ENCODE data around the gene WSB2. TPM values are rescaled to one million over a fixed set of nuclear protein-coding genes. Genes with fewer than 3 reads are reported as not detected.

Gene WSB2
- polyA plus RNA-seq (2012; ENCODE audit: missing spikeins) = 40.3 TPM

DNA sequence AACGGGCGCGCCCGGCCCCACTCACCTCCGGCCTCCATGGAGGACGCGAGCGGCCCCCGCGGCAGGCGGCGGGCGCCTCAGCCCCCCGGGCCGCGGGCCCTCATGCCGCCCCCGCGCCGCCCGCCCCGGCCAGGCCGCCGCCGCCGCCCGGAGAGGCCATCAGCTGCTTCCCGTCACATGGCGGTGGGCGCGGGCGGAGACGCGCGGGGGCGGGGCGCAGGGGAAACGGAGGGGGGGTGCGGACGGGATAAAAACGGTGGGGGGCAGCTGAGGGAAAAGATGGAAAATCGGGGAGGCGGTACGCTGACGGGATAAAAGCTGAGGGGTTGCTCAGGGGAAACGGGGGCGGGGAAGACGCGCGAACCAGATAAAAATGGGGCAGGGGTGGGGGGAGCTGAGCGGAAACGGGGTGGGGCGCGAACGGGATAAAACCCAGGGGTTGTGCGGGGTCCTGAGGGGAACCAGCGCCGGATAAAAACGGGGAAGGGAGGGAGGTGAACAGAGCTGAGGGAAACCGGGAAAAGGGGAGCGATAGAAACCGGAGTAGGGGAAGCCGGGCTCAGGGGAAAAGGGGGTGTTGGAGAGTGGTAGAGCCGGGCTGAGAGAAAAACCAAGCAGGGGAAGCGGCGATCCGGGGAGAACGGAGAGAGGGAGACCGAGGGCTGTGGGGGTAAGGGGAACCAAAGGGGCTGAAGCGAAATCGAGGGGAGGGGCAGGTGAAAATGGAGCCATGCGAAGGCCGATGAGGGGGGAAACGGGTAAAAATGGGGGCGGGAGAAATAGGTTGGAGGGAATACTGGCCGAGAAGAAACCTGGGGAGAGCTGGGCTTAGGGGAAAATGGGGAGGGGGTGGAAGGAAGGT is at the start of gene WSB2:
Gene WSB2, minus strand, starts transcription at position 169 of the 862 bp plus-strand sequence. Its CDS starts 131 bp downstream, at position 38.
- DNase-seq (ENCODE audit: insufficient read length) = peak; percentile 59
- TF ChIP-seq TAF1 (IDR thresholded peaks at IDR 0.05; ENCODE audit: borderline replicate concordance, low read depth, low read length) (0 out of 2 replicates have a peak, but pooled peaks have one; percentile 22), POLR2A (IDR thresholded peaks at IDR 0.05; ENCODE audit: low read depth, low read length) (peak; percentile 52), POLR2AphosphoS5 (IDR thresholded peaks at IDR 0.05; ENCODE audit: low read depth, low read length) (peak; percentile 17; the same call in 1 of the 2 replicates)
- peak; percentile 62 for FAIRE-seq

DNA sequence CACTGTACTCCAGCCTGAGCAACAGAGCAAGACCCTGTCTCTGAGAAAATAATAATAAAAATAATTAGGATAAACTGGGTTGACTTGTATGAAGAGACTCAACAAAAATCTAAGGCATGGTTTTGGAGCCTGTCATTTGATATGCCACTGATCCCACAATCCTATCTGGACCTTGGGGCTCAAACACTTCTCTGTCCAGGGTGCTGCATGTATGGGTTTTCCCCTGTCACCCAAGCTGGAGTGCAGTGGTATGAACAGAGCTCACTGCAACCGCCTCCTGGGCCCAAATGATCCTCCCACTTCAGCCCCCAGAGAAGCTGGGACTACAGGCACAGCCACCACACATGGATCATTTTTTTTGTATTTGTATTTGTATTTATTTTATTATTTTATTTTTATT is 48.1 kb upstream of the WSB2 start:
- TF ChIP-seq TAF1 (IDR thresholded peaks at IDR 0.05; ENCODE audit: borderline replicate concordance, low read depth, low read length) (no peak), POLR2A (IDR thresholded peaks at IDR 0.05; ENCODE audit: low read depth, low read length) (no peak), POLR2AphosphoS5 (IDR thresholded peaks at IDR 0.05; ENCODE audit: low read depth, low read length) (no peak)
- FAIRE-seq (no peak), DNase-seq (ENCODE audit: insufficient read length) (no peak)

DNA sequence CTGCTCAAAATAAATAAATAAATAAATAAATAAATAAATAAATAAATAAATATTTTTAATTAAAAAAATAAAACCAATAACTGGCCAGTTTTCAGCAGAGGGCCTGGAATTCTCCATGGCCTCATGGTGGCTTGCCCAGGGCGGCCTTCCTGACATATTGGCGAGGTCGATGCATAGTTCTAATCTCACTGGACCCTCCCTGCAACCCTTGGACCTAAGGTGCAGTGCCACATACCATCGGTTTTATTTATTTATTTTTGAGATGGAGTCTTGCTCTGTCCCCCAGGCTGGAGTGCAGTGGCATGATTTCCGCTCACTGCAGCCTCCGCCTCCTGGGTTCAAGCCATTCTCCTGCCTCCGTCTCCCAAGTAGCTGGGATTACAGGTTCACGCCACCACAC is 46.7 kb upstream of the WSB2 start:
- FAIRE-seq (no peak), DNase-seq (ENCODE audit: insufficient read length) (no peak)
- TF ChIP-seq TAF1 (IDR thresholded peaks at IDR 0.05; ENCODE audit: borderline replicate concordance, low read depth, low read length) (no peak), POLR2A (IDR thresholded peaks at IDR 0.05; ENCODE audit: low read depth, low read length) (no peak), POLR2AphosphoS5 (IDR thresholded peaks at IDR 0.05; ENCODE audit: low read depth, low read length) (no peak)

DNA sequence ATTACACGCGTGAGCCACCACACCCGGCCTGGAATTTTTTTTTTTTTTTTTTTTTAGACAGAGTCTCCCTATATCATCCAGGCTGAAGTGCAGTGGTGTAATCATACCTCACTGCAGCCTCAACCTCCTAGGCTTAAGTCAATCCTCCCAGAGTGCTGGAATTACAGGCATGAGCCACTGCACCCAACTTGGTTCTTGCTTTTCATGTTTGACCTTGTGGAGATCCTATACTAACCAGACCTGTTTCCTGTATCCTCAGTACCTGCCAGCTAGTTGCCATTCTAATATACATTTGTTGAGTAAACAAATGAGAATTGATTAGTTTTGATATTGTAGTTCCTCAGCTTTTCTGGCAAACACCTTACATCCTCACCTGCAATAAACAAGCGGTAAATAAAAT is 46.0 kb upstream of the WSB2 start:
- TF ChIP-seq POLR2AphosphoS5 (IDR thresholded peaks at IDR 0.05; ENCODE audit: low read depth, low read length) (no peak), POLR2A (IDR thresholded peaks at IDR 0.05; ENCODE audit: low read depth, low read length) (no peak), TAF1 (IDR thresholded peaks at IDR 0.05; ENCODE audit: borderline replicate concordance, low read depth, low read length) (no peak)
- FAIRE-seq = no peak

DNA sequence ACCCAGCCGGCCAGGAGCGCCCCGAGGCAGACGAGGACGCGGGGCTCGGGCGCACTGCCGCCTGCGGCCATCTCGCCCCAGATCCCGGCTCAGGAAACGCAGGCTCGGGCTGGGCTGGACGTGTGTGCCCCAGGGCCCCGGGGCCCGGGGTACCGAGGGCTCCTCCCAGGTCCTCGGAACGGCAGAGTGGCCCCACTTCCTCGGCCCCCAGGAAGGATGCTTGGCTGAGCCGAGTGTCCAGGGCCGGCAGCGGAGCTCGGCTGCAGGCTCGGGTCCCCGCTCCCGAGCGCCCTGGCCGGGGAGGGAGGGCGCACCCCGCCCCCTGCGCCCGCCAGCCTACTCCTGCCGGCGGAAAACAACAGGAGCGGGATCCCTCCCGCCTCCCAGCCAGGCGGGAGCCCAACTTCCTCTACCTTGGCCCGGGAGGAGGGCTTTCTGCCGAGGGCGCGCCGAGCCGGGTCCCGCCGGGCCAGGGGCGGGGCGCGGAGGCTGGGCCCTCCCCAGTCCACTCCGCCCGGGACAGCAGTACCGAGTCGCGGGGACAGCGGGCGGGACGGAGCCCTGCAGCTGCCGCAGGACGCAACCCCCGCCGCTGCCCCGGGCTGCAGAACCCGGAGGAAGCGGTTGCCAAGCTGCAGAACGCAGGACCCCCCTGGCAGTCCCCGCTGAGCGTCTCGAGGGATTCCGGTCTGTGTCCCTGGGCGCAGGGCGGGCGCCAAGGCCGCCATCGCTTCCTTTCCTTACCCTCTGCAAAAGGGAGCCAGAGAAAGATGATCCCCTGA is 42.8 kb upstream of the WSB2 start, which contains the start of gene VSIG10:
Gene VSIG10, minus strand, starts transcription at position 411 of the 782 bp plus-strand sequence. Its CDS starts 340 bp downstream, at position 71.
- DNase-seq (ENCODE audit: insufficient read length) (peak; percentile 41), FAIRE-seq (no peak)
- TF ChIP-seq TAF1 (IDR thresholded peaks at IDR 0.05; ENCODE audit: borderline replicate concordance, low read depth, low read length) (no peak), POLR2AphosphoS5 (IDR thresholded peaks at IDR 0.05; ENCODE audit: low read depth, low read length) (no peak), POLR2A (IDR thresholded peaks at IDR 0.05; ENCODE audit: low read depth, low read length) (no peak)

More for the DNA sequence above, 46.0 kb upstream of the WSB2 start:
- no peak for DNase-seq (ENCODE audit: insufficient read length)

DNA sequence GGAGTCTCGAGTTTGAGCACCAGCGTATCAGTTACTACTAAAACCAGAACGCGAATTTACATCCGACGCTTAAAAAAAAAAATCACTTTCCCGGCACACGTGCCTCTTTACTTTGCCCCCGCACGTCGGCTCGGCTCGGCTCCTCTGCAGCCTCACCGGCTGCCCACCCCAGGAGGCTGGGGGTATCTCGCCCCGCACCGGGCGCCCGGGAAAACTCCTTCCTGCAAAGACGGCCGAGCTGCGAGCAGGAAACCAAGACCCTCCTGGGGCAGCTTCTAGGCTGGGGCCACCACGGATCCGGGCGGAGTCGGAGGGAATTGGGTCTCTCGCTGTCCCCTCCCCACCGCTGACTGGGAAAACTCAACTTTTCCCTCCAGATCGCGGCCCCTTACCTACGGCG is 42.2 kb upstream of the WSB2 start:
- DNase-seq (ENCODE audit: insufficient read length) = no peak
- TF ChIP-seq POLR2A (IDR thresholded peaks at IDR 0.05; ENCODE audit: low read depth, low read length) = no peak
- no peak for TF ChIP-seq POLR2AphosphoS5 (IDR thresholded peaks at IDR 0.05; ENCODE audit: low read depth, low read length)
- TF ChIP-seq TAF1 (IDR thresholded peaks at IDR 0.05; ENCODE audit: borderline replicate concordance, low read depth, low read length) = no peak
- FAIRE-seq = no peak

DNA sequence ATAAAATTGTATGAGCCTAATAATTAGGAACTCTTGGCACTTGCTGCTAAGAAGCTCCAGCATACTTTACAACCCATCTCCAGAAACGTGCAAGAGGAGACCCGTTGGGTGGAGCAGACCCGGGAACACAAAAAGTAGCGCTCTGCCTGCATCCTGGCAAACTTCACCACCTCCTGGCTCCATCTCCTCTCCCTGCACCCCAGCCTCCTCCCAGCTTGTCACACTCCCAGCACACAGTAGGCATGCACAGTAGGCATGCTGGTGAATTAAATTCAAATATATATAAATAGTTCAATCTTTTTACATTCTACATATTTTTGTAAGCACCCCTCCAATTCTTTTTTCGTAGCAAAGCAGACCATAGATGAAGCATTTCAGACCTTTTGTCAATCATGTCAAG is 41.6 kb upstream of the WSB2 start:
- FAIRE-seq (no peak), DNase-seq (ENCODE audit: insufficient read length) (no peak)
- TF ChIP-seq POLR2A (IDR thresholded peaks at IDR 0.05; ENCODE audit: low read depth, low read length) (no peak), TAF1 (IDR thresholded peaks at IDR 0.05; ENCODE audit: borderline replicate concordance, low read depth, low read length) (no peak), POLR2AphosphoS5 (IDR thresholded peaks at IDR 0.05; ENCODE audit: low read depth, low read length) (no peak)

DNA sequence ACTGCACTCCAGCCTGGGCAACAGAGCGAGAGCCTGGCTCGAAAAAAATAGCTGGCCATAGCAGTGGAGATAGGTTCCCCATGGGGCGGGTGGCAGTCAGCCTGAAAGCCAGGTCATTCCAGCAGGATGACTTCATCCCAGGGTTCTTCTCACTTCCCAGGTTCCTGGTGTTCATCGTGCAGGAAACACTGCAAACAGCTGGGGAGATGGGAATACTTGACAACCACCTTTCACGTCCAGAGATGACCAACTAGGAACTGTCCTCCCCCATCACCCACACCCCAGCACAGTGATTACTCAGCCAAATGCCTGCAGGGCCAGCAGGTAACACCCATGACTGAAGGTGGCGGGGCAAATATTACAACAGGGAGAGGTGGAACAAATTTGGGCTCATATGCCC is 41.1 kb upstream of the WSB2 start:
- TF ChIP-seq POLR2A (IDR thresholded peaks at IDR 0.05; ENCODE audit: low read depth, low read length) (no peak), POLR2AphosphoS5 (IDR thresholded peaks at IDR 0.05; ENCODE audit: low read depth, low read length) (no peak)
- DNase-seq (ENCODE audit: insufficient read length) (no peak), FAIRE-seq (no peak)

DNA sequence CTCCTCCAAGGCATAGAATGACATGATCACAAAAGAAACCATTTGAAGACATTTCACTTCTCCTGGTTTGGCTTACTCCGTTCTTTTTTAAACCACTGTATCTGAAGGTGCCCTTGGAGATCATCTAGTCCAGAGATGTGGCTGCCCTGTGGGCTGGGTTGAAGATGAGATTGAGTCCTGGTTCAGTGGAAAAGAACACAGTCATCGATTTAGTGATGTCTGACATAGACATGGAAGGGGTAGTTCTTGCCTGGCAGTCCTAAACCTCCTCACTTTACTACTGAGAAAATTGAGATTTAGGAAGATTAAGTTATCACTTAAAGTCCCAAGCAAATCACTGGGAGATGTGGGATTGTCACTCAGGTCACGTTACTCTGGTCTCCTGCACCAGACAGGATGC is 40.1 kb upstream of the WSB2 start:
- TF ChIP-seq POLR2A (IDR thresholded peaks at IDR 0.05; ENCODE audit: low read depth, low read length) (no peak), POLR2AphosphoS5 (IDR thresholded peaks at IDR 0.05; ENCODE audit: low read depth, low read length) (no peak), TAF1 (IDR thresholded peaks at IDR 0.05; ENCODE audit: borderline replicate concordance, low read depth, low read length) (no peak)
- no peak for FAIRE-seq
- DNase-seq (ENCODE audit: insufficient read length) = no peak

DNA sequence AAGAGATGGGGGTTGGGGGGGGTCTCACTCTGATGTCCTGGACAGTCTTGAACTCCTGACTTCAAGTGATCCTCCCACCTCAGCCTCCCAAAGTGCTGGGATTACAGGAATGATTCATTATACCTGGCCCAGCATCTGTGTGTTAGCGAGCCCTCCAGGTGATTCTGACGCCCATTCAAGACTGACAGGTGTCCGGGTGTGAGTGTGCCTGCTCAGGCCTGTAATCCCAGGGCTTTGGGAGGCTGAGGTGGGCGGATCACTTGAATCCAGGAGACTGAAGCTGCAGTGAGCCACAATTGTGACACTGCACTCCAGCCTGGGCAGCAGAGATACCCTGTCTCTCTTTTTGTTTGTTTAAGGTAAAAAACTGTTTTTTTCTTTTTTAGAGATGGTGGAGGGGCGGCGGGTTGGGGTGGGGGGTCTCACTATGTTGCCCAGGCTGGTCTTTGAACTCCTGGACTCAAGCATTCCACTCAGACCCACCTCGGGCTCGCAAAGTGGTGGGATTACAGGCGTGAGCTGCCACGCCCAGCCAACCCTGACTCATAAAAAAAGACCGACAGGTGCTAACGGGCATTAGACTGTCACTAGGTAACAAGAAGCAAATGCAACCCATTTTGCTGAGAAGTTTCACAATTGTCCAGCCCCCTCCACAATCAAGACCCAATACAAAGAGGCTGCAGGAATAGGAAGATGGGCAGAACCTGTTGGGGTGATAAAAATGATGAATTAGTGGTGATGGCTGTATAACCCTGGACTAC is 38.1 kb upstream of the WSB2 start:
- FAIRE-seq (no peak), DNase-seq (ENCODE audit: insufficient read length) (no peak)
- TF ChIP-seq POLR2AphosphoS5 (IDR thresholded peaks at IDR 0.05; ENCODE audit: low read depth, low read length) (no peak), POLR2A (IDR thresholded peaks at IDR 0.05; ENCODE audit: low read depth, low read length) (no peak), TAF1 (IDR thresholded peaks at IDR 0.05; ENCODE audit: borderline replicate concordance, low read depth, low read length) (no peak)

DNA sequence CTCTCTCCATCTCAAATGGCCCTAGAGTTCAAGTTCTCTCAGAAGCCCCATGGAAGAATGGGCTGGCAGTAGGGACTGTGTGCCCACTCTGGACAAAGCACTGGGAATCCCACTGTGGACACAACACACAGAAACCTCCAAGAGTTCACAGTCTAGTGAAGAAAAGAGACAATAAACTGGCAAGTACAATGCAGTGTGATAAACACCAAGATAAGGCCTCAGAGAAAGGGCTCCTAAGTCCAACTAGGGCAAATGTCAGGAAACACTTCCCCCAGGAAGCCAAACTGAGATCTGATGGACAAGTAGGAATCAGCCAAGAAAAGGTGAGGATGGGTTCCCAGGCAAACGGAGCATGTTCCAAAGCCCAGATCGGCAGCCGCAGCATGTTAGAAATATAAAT is 37.4 kb upstream of the WSB2 start:
- no peak for DNase-seq (ENCODE audit: insufficient read length)
- no peak for FAIRE-seq
- TF ChIP-seq POLR2AphosphoS5 (IDR thresholded peaks at IDR 0.05; ENCODE audit: low read depth, low read length) (no peak), TAF1 (IDR thresholded peaks at IDR 0.05; ENCODE audit: borderline replicate concordance, low read depth, low read length) (no peak), POLR2A (IDR thresholded peaks at IDR 0.05; ENCODE audit: low read depth, low read length) (no peak)

Measured in GM12892 (cell line).